T-helper 9 cell (primary cell): ENCODE measurements around the gene RIC8B.
A peak's percentile ranks its signal among the peaks of the same experiment; 100 is the strongest.

Experiments used
- DNase-seq: peaks from one replicate; pipeline ENCODE4 v3.0.0-alpha.2; 2020

RIC8B gene

DNA sequence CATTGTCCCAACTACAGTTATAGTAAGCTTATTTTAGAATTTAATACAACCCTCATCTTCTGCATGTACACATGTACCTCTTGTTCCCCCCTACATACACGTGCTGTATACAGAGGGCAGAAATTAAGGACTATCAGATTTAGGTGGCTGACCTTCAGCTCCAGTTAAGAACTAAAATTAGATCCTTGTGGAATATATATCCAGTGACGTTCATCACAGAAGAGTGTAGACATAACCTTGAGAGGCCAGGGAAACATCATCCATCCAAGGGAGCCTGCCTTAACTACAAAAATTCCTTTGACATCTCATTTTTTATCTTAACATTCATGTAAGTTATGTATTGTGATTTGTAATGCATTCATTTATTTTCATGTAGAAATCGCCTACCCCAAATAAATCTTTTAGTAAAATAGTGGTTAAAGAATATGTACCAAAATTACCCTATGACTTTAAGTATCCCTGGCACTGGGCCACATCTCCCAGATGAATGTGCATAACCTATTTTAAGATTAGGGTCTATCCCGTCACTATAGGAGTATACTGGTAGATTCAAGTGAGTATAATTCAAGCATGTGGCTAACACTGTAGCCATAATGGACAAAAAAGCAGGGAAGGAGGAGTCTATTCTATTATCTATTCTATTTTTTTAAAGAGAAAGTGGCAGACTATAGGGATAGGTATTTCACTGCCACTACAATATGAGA, 27.5 kb downstream of the RIC8B start:
- DNase-seq, result no peak

DNA sequence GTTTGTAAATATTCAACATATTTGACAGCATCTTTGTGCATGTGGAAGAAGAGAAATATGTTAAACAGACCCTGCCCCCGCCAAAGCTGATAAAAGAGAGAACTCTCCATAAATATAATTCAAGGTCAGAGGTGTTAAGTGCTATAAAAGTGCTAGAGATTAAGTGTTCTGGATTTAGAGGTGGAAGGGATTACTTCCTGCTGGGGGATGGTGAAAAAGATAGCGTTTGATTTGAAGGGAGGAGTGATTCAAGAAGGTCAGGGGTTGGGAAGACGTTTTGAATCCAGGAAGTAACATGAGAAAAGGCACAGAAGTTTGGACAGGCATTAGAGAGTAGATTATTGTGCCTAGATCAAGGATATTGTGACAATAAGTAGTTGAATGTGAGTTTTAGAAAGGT, 30.2 kb downstream of the RIC8B start:
- no peak for DNase-seq

GRCh38 chr12:106814714-106815113, 40.2 kb downstream of the RIC8B start:
- no peak for DNase-seq

DNA sequence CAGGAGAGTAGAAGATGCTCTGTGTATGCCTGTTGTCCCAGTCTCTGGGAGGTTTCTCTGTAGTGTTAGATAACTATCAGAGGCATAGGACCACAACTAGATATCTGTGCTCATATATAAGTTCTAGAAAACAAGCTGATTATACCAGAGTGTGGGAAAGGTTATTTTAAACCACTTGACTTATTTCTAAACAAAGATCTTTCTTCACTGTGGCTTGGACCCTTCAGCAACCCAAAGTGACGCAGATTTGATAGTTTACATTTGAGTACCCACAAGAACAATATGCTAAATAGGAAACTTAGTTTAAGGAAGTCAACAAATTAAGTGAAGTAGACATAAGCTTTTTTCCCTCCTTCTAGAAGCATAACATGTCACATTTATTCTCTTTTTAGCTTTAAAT, 41.3 kb downstream of the RIC8B start:
- DNase-seq, result no peak

GRCh38 chr12:106816231-106816630, 41.7 kb downstream of the RIC8B start:
- DNase-seq, result no peak

- DNase-seq, result no peak
These were observed 45.5 kb downstream of the RIC8B start for GRCh38 chr12:106819991-106820390.

GRCh38 chr12:106831699-106832098, 57.2 kb downstream of the RIC8B start:
- no peak for DNase-seq

DNA sequence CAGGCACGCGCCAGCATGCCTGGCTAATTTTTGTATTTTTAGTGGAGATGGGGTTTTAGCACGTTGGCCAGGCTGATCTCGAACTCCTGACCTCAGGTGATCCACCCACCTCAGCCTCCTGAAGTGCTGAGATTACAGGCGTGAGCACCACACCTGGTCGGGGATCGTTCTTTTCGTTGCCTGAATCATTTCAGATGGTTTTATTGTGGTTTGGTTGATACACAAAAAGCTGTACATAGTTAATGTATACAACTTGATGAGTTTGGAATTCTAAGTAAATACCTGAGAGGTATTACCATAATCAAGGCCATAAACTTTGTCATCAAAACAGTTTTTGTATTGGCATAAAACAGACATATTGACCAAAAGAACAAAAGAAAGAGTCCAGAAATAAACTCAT, 63.3 kb downstream of the RIC8B start:
- DNase-seq, result no peak

DNA sequence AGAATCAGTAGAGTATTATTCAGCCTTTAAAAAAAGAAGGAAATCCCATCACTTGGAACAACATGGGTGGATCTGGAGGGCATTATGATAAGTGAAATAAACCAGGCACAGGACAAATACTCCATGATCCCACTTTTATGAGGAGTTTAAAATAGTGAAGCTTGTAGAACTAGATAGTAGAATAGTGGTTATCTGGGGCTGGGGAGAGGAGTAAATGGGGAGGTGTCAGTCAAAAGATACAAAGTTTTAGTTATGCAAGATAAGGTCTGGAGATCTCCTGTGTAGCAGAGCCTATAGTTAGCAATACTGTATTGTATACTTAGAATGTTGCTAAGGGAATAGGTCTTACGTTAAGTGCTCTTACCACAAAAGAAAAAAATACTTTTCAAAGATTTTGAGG, 64.9 kb downstream of the RIC8B start:
- no peak for DNase-seq

GRCh38 chr12:106840243-106840642, 65.8 kb downstream of the RIC8B start:
- no peak for DNase-seq

DNA sequence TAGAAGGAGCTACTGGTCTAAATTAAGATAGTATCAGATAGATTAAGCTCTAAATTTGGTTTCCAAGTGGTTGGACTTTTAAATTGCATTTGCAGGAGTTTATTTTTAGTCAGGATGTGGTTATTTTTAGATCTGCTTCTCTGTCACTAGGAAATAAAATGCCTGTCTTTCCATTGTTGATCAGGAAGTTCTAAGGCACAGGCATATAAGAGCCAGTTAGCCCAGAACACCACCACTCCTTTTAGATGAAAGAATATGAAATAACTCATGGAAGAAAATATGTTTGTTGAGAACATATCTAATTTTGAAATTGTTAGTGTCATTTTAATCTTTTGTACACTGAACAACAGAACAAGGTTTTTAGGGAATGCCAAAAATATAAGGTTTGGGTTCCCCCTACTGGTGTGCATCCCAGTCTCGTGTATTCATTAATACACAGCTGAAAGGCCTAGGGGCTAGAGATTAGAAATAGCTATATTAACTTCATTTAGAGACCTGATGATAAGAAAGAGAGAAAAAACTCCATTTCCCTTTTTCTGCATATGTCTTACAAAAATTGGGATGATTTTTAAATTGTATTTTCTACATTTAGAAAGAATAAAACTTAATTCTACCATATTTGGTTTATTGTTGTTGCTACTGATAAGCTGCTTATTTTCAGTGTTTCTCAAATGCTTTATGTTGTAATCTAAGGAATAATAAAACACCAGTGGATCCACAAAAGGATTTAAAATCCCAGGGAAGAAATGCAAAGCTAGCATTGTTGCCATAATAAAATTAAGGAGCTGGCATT, 67.2 kb downstream of the RIC8B start:
- peak; percentile 18 for DNase-seq

DNA sequence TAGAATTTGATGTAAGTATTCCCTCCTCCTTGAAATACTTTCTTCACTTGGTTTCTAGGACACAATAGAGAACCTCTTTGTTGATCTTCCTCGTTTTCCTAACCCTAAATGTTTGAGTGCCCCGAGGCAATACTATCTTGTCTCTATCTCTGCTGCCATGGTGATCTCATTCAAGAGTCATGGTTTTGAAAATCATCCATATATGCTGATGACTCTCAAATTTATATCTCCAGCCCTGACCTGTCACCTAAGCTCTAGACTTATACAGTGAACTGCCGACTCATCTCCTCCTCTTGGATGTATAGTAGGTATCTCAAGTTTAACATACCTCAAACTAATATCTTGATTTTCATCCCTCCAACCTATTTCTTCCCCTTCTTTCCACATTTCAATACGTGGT, 71.4 kb downstream of the RIC8B start:
- no peak for DNase-seq

DNA sequence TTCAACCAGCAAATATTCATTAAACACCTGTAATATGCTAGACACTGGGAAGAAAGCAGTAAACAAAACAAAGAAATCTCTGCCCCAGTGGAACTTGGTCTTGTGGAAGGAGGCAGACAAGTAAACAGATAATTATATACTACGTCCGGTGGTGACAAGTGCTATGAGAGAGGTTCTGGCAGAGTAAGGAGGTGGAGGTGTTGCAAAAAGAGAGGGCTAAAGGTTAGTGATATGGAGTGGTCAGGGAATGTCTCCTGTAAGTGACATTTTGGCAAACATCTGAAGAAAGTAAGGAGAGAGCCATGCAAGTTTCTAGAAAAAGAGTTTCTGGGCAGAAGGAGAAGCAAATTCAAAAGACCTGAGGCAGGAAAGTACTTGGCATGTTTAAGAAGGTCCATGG, 73.4 kb downstream of the RIC8B start:
- DNase-seq, result no peak

- no peak for DNase-seq
These were observed 76.8 kb downstream of the RIC8B start for GRCh38 chr12:106851306-106851705.

DNA sequence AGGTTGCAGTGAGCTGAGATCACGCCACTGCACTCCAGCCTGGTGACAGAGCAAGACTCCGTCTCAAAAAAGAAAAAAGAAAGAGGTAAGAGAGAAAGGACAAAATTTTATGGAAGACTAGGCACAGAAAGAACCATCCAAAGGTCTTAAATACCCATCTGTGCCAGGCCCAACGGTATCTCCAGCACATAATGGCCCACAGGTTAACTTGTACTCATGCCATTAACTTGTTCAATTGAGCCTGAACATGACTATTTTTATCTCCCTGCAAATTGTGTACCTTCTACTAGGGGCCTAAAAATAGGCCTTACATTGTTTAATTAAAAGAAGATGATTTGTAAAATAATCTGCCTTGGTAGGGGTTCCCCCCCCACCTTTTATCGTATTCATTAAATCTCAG, 80.2 kb downstream of the RIC8B start:
- no peak for DNase-seq

GRCh38 chr12:106855221-106855758, 80.8 kb downstream of the RIC8B start:
- DNase-seq, result no peak

- DNase-seq, result no peak
These were observed 87.8 kb downstream of the RIC8B start for GRCh38 chr12:106861984-106862916.

DNA sequence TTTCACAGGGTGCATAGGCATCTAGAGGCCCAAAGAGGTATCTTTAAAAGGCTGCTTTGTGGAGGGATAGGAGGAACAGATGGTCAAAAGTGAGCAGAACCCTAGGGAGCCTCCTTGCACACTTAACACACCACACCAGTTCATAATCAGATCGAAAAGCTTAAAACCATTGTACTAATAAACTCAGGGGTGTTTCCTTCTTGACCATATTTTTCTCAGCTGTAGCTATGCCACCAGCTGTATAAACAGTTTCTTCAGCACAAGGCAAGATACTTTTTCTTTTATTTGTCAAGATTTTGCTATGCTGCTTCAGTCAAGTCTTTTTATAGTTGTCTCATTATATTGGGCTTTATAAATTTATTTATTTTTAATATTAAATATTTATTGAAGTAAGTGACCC, 88.7 kb downstream of the RIC8B start:
- DNase-seq, result no peak

DNA sequence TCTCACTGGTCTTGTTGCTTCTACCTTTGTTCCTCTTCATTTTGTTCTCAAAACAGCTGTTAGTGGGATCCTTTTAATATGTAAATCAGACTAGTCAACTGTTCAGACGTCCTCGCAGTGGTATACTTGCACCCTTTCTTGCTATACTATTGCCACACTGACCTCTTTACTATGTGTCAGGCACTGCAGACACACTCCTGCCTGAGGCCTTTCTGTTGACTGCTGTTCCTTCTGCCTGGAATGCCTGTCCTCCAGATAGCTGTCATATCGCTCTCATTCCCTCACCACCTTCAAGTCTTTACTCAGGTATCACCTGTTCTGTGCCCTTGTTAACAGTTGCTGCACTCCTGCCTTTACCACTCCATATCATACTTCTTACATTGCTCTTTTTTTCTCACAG, 91.2 kb downstream of the RIC8B start:
- no peak for DNase-seq

- DNase-seq, result no peak
These were observed 92.1 kb downstream of the RIC8B start for GRCh38 chr12:106866426-106867080.

GRCh38 chr12:106867651-106868050, 93.2 kb downstream of the RIC8B start:
- no peak for DNase-seq

DNA sequence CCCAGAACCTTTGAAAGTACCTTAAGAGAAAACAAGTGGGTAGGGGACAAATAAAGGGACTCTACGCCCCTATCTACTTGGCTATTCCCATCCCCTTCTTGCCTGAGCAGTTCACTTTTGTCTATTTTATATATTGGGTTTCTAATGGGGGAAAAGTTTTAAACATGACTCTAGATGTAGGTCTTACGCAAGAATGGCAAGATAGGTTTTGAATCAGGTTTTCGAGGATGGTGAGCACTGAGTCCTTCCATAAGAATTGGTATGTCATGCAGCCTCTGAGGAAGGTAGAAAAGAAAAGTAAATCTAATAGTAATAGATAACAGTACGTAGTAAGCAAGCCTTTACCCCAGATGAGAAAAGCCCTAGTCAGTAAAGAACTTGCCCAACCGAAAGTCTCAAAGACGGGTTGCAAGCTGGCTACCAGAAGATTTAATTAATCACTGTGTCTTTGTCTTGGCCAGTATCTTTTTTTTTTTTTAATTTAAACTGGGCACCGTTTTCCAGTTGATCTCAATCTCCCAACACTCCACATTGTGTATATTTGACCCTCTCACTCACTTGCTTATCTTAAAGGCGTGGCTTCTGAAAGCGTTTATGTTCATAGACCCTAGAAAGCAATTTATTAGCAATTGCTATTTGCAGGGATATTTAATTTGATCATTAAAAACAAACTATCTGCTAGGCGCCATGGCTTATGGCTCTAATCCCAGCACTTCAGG, 94.7 kb downstream of the RIC8B start:
- no peak for DNase-seq
